HG03045 (cell line): ENCODE results near the gene GRIA1.

Source experiments
- ATAC-seq: cut with Tn5 transposase; IDR thresholded peaks from one replicate; pipeline ENCODE4 v1.9.1; 2021; ENCODE audit warnings: mild to moderate bottlenecking, moderate library complexity; ENCODE audit not compliant: unreplicated experiment

The GRIA1 gene

DNA sequence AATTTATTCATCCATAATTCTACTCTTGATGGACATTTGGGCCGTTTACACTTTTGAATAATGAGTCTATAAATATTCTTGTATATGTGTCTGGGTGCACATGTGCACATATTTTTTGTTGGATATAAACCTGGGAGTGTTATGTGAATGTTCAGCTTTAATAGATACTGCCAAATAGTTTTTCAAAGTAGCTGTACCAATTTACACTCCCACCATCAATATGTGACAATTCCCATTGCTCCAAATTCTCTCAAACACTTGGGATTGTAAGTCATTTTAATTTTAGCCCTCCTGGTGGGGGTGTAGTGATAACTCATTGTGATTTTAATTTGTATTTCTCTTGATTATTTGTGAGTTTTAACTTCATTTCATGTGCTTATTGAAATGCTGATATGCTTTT is 114.9 kb downstream of the GRIA1 start:
- ATAC-seq: no peak

DNA sequence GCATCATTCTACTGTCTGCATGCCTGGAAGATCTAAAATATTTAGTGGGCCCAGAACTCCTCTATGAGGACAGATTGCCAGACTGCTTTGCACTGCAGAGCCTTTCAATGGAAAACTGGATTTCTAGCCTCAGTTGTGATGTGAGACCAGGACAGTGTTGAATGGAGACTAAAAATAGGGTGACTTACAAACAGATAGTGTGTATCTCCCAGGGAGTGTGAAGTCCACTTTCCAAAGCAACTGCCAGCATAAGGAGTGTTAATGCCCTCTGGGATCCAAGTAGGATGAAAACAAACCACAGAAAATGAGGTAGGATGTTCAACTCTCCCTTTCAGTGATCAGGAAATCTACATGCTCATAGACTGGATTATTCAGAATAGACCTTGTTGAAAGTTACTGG is 119.5 kb downstream of the GRIA1 start:
- no peak for ATAC-seq

DNA sequence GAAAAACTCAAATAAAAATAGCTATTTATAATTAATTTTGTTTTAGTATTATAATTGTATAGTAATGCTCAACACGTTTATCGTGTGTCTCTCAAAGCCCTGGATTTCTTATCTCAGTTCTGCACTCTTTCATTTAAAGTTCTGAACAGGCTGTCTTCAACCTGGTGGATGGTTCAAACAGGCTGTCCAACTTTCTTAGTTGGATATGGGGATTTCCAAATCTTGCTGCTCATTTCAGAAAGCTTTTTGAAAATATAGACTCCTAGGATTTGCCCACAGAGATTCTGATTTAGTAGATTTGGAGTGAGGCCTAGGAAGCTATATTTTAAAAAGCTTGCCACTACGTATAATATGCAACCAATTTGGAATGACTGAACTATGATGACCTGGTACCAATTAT is 120.3 kb downstream of the GRIA1 start:
- no peak for ATAC-seq

DNA sequence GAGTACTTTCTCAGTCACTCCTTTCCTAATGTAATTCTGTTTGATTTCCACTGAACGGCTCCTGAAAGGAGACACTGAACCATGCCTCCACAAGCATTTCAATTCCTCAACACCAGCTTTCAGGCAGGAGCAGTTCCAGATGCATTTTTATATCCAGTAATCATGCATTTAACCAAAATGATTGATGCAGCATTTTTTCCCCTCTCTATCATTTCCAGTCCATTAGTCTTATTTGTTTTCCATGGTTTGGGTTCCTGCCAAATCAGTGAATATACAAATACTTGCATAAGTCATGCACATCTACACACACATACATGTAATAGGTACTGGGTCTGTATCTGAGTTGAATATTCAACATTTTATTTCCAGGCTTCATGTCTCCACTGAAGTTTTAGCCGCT is 122.7 kb downstream of the GRIA1 start:
- no peak for ATAC-seq

DNA sequence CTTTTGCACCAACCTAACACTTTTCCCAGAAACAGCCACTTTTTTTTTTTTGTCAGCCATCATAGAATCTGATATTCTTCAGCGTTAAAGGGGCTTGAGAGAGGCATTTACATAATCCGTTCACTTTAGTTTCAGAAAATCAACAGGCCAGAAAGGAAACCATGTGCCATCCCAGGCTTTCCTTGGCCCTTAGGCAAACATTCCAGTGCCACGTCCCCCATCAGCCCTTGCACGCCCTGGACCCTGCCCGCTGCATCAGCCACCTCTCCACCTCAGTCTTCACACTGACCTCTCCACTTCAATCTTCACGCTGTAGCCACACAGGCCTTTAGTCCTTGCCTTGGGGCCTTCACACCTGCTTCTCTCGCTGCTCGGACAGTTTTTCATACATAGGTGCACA is 123.2 kb downstream of the GRIA1 start:
- ATAC-seq: no peak

DNA sequence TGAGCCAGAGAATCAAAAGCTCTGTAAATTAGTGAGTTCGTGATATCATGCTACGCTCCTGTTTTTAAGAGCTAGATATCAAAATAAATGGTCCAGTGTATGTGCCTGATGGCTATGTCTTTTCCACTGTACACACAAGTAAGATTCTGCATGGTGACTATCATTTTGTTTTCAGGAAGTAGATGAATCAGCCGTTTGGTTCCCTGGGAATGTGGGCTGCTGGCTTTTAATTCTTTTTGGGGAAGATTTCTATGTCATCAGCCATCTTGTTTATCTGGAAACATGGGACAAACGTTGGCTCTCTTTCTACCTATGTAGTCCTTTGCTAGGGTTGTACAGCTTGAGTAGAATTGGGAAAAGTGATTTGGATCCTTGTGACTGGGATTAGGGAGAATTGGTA is 126.7 kb downstream of the GRIA1 start:
- ATAC-seq: no peak

DNA sequence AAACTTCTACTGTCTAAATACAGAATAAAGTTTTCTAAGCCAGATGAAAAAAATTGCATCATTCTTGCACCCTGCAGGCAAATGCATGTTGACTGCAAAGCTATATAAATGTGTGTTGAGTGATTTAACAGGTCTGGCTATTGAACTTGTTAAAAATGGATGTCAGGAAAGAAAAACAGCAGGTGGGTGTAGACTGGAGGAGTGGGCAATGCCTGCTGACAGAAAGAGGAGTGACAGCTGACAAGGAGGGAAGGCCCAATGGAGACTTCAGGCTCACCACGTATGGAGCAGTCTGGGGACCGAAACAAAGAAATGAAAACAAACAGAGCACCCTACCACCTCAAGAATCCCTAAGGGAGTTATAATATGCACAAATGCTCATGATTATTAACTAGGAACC is 127.8 kb downstream of the GRIA1 start:
- ATAC-seq: no peak

DNA sequence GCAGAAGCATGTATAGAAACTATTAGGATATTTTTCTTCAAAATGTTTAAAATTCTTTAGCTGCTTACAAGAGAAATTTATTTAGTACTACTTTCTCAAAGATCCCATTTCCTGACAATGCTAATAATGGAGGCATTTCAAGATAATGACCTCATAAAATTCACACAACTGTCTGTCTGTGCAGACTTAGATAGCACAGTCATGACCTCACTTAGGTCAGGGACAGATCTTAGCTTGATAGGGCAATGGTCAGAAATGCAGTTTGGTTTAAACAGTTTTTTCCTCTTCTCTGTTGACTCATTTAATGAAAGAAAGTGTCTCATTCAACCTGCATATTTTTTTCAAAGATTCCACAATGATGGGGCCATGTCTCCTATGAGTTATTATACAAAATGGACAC is 128.4 kb downstream of the GRIA1 start:
- no peak for ATAC-seq

DNA sequence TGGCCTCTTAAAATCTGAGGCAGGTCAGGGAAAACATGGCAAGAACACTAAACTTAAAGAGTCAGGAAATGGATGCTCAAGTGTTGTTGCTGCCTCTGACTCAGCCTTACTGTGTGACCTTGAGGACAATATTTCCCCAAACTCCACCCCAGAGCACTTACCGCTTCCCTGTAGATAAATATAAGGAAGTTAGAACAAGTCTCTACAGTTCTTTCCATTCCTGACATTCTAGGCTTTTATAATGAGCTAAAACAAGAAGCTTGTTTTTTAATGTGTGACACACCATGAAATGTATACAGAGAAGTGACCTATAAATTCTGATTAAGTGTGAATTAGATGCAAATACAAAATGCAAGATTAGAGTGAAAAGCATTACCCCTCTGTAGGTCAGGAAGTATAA is 129.3 kb downstream of the GRIA1 start:
- no peak for ATAC-seq

DNA sequence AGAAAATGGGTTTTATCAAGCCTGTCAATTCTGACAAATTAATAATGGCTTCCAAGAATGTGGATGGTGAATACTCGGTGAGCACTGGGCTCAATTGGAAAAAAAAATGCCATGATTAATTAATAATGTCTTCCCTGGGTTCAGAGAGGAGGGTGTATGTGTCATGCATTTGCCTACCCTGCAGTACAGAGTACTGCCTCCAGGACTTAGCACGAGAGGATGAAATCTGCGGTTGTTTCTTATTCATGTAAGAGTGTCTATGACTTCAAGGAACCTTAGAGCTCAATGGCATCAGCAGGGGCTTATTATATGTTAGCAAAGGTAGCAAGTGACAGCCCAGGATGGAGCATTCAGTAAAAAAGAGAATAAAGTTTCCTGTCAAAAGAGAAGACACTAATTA is 132.7 kb downstream of the GRIA1 start:
- ATAC-seq: no peak

DNA sequence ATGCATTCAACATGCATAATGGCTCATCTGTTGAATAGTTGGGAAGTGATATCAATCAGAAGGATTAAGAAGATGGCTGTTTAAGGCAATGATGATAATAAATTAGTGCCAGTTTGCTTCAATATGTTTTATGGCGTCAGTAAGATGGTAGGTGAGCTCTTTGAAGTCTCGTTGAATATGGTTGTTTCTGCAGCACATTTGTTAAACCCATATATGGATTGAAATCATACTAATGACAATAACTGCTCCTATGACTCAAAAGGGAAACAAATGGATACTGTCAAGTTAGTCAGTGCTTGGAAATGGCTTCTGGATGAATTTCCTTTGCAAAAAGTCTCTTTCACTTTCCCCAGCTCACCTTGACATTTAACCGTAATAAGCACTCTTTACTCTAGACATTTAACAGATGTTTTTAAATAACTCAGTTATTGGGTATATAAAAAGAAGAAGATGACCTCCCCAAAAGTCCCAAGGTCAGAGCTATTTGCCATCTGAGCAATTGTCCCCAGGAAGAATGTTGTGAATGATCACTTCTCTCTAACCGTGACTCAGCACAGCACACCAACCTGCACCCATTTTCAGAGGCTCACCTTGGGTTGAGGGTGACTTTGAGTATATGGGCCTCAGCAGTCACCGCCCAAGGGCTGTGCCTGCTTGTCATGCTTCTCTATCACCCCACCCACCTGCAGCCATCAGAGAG is 133.4 kb downstream of the GRIA1 start:
- no peak for ATAC-seq

DNA sequence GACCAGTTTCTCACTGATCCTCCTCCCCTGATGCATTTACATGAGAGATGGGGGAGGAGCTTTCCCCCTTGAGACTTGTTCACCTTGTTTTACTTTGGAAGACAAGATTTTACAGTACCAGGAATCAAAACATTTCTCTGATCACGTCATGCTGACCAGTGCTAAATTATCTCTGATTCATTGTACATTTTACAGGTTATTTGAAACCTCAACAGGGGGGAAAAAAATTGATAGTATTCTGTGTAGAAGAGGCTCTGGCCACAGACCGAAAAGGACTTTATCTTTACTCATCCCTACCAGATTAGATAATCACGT is 133.9 kb downstream of the GRIA1 start:
- ATAC-seq: no peak

DNA sequence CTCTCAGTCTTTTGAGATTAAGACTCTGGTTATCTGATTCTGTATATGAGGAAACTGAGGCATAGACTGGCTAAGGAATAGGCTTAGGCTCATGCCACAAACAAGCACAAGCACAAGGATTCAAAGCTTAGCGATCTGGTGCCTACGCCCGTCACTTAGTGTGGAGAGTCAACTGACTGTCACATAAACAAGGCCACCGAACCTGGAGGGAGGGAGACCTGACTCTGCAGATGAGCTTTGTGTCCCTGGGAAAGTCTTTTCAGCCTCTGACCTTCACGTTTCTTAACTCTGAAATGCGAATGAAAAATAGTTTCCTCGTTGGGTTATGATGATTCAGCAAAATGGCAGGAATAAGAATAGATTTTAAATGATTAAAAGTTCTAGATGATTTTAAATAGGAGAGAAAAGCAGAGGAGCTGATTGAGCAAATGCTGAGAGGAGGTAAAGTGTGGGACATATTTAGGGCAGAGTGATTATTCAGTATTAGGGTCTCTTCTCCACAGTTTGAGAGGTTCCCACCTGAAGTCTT is 135.4 kb downstream of the GRIA1 start:
- no peak for ATAC-seq

DNA sequence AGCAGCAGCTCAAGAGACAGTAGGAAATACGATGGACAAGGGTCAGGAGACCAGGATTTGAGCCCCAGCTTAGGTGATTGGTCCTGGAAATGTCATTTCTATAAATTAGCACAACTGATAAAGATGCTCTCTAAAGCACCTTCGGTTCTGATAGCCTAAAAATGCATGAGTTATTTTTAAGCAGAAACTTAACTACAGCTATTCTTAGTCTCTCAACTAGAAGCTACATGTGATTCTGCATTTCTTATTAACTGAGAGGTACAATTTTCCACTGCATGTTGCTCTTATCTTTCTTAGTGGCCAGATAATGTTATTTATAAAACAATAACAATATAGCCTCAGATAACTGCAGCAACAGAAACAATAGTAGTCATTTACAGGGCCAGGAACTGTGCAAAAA is 136.4 kb downstream of the GRIA1 start:
- ATAC-seq: no peak

DNA sequence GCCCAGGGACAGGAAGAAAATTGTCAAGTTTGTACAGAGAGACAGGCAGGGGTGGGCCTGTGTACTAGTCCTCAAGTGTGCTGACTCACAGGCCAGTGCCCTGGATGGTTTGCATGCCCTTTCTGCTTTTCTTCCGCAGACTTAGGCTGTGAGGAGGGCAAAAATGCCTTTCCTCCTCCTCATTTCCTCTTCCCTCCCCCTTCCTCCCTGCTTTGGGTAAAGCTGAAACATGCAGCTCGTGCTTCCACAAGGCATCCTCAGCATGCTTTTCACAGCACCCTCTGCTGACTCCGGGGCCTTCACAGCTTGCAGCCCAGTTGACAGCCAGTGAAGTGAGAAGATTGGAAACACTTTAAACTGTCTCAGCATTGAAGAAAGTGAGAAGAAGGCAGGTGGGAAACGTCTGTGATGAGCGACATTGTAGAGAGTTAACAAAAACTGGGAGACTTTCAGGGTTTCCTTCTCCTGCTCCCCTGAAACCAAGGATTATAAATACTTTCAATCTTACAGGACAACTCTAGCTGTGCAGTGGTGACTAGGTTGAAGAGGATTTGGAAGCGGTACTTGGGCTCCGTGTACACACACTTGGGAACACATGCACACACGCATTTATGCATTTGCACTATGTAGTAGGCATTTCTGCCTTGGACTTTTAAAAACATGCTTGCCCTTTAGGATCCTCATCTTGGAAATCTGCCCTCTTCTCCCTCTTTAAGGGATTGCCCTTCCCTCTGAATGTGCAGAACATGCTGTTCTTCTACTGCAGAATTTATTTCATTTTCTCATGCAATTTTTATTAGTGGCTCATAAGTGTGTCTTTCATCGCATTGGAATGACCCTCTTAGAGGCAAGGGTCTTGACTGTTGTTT is 138.8 kb downstream of the GRIA1 start:
- ATAC-seq: no peak

DNA sequence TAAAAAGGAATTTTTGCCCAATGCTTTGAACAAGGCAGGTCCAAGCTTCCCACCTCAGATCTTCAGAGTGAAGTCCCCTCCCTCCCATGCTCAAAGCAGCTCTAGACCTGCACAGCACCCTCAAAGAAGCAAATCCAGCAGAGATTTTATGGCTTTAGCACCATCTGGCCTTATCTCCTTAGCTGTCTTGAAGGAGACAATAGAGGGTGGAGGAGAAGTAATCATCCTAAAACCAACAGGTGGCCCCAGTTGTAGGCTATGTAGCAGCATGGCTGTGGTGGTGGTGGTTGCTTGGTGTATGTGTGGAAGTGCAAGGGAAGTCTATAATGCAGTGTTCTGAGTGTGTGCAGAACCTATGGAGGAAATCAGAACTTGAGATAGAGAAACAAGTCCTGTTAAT is 140.1 kb downstream of the GRIA1 start:
- no peak for ATAC-seq

DNA sequence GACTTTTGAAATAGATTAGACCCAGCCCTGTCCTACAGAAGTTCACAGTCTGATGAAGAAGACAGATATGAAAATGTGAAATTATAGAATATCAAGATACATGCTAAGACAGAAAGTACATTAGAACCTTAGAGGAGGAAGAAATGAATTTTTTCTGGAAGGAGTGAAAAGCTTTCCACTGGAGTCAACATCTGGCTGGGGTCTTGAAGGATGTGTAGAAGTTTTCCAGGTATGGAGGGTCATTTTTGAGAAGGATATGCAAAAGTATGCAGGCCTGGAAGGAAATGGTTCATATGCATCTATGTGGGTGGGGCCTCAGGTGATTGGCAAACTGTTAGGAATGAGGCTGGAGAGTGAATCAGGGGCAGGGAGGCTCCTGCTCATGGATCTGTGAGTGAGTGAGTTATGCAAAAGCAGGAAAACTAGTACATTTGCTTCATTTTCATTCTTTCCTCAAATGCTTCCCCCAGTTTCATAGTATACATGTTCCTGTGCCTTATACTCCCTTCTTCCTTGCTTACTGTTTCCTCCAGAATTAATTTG is 142.3 kb downstream of the GRIA1 start:
- ATAC-seq: no peak

DNA sequence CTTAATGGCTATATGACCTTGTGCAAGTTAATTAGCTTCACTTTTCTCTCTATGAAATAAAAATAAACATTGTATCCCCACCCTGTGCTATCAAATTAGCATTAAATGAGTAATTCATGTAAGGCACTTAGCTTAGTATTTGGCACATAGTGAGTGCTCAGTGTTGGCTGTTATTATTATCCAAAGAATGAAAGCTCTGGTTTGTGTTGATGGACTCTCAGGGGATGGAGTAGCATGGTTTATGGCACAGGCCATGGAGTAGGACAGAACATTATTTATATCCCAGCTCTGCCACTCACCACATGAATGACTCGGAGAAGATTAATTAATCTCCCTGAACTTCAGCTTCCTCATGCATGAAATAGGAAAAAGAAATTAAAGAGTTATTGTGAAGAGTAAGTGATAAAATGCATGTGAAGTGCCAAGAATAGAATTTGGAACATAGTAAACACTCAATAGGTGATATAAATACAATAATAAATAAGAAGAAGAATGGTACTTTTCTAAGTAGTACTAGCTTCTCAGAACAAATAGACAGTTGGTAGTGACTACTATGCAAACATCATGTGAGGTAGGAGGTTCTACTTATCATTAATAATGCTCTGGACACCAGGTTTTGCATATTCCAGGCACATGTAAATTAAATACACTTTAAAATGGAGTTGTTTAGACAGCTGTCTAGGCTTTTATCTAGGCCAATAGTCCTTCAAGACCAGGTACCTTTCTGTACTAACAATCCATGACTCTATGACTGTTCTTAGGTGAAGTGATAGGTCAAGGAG is 146.4 kb downstream of the GRIA1 start:
- ATAC-seq: no peak

DNA sequence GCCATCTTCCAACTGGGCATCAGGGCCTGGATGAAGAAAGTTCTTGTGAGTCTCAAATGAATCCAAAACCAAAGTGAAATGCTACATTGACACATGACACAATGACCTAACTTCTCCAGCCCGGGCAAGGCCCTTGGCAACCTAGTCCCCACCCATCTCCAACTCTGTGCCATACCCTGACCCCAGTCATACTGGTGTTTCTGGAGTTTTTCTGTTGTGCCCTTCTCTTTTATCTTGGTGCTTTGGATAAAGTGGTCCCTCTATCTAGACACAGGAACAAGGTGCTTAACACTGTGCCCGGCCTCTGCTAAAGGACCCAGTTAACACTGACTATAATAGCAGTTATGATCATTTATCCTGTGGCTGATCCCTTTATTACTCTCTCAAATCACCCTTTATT is 149.8 kb downstream of the GRIA1 start:
- ATAC-seq: no peak

DNA sequence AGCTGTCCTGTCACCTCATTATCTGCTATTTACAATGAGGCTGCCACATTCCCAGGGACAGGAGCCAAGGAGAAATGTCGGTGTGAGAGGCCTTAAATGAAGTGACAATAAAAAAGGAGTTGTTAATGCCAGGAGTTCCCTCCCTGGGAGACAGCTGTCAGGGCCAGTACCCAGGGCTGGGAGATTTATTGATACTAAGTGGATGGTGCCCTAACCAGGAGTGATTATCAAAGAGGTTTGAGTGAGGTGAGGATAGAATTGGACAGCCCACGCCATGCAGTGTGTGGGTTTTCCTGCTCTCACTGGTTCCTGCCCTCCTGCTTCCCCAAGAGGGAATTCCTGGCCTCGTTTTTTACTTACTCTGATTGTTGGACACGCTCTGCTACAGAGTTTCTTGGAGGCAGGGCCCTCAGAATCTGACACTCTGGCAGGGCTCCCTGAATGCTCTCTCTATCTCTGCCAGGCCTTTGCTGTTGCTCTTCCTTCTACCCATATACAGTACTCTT is 150.8 kb downstream of the GRIA1 start:
- no peak for ATAC-seq

DNA sequence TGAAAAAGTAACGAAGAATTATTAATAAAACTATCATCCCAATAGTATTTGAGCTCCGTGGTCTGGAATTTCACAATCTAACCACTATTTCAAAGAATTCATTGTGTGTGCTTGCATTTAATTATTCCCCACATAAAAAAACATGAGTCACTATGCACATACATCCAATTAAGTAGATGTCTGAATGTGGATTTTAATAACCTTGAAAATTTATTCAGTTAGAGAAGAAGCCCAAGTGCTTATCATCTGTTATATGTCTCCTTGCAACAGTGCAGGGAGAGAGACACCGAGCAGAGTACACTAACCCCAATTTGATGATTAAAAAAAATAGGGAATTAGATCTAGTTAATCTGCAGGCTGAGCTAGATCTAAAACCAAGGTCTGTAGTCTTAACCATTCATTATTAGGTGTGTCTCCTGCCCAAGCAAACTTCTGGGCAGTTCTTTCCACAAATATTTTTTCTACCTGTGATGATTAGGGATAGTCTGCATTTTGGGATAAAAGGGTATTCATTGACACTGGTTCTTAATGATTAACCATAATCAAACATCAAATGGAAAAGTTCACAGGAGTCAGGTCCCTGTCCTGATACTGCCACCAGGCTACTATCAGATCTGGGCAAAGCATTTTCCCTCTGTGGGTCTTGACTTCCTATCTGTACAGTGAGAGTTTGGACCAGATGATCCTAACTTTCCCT is 164.2 kb downstream of the GRIA1 start:
- no peak for ATAC-seq
